Fibroblast of lung (primary cell): Measurements from ENCODE around the gene CGNL1.

Experiments used
- EZH2 ChIP-seq: IDR thresholded peaks from 2 replicates; pipeline ENCODE4 v1.5.1; 2012; ENCODE audit warnings: low read length, control low read depth, mild to moderate bottlenecking; ENCODE audit errors: missing control alignments
- TF ChIP-seq, protein P1 (sequence below), 2 donors: IDR thresholded peaks in 1 of 2; conservative IDR thresholded peaks in 1 of 2; 1 replicate in 1 of 2; 2 replicates in 1 of 2; pipeline ENCODE4 v1.5.1; 2011 to 2012; ENCODE audit warnings: low read length in 2 of 2, control low read depth in 1 of 2, inconsistent platforms in 1 of 2, low read depth in 1 of 2, mild to moderate bottlenecking in 1 of 2

GRCh38 chr15:57425842-57426241 is 49.5 kb downstream of the CGNL1 start:
- TF ChIP-seq, protein P1, sequence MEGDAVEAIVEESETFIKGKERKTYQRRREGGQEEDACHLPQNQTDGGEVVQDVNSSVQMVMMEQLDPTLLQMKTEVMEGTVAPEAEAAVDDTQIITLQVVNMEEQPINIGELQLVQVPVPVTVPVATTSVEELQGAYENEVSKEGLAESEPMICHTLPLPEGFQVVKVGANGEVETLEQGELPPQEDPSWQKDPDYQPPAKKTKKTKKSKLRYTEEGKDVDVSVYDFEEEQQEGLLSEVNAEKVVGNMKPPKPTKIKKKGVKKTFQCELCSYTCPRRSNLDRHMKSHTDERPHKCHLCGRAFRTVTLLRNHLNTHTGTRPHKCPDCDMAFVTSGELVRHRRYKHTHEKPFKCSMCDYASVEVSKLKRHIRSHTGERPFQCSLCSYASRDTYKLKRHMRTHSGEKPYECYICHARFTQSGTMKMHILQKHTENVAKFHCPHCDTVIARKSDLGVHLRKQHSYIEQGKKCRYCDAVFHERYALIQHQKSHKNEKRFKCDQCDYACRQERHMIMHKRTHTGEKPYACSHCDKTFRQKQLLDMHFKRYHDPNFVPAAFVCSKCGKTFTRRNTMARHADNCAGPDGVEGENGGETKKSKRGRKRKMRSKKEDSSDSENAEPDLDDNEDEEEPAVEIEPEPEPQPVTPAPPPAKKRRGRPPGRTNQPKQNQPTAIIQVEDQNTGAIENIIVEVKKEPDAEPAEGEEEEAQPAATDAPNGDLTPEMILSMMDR (conservative IDR thresholded peaks at IDR 0.05 in 1 of 2, IDR thresholded peaks at IDR 0.05 in 1 of 2; ENCODE audit: low read depth in 1 of 2, low read length in 2 of 2), result no peak
- no peak for TF ChIP-seq EZH2
